CD4-positive, alpha-beta T cell treated with Interleukin-17A for 1 hour (primary cell): ENCODE measurements around the gene SRI.
"Not testable (repeated sequence)": the region's sequence is repeated elsewhere in the genome, so short reads cannot be mapped to it uniquely, and the experiment has no call there.

ENCODE experiments used
- DNase-seq: peaks from one replicate; pipeline ENCODE4 v3.0.0-alpha.2; 2020

Gene SRI, protein sequence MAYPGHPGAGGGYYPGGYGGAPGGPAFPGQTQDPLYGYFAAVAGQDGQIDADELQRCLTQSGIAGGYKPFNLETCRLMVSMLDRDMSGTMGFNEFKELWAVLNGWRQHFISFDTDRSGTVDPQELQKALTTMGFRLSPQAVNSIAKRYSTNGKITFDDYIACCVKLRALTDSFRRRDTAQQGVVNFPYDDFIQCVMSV

DNA sequence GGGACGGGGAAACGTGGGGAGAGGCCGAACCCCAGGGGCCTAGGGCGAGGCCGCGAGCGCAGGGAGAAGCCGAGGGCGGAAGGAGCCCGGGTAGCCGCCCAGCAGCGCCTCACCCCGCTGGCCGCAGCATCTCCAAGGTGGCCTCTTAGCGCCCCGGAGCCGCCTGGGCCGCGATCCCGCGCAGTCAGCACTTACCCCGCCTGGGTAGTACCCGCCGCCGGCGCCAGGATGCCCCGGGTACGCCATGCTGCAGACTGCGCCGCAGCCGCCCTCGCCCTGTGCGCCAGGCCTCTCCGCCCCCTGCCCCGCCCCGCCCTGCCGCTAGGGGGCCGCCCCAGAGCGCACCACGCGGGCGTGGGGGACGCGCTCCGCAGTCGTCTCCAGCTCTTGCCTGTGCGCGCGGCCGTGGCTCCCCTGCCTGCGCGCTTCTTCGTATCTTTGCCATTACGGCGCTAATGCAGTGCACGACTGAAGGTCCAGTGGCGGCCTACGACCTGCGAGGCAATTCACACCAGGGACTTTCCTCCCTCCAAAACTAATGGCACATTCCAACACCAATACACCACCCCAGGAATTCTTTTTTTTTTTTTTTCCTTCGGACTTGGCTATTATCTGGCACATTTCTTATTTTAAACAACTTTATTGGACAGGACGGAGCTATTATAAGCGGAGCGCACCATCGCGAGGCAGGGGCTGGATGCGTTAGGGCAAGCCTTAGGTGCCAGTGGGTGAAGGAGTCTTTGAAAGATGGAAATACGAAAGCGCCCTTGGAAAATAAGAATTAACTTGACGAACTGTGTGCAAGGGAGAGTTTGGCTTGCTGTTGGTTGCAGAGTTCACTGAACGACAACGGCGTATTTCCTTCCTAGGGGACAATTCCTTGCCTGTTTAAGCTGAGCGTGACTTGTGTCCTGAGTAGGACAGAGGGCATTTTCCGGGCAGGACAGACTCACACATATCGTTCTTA, at the start of gene SRI:
SRI (minus strand) TSS at position 258 of the 967 bp plus-strand sequence; CDS start at position 246, 12 bp downstream.
- peak; percentile 92 for DNase-seq

GRCh38 chr7:88269586-88269985, 49.7 kb upstream of the SRI start:
- DNase-seq: no peak

DNA sequence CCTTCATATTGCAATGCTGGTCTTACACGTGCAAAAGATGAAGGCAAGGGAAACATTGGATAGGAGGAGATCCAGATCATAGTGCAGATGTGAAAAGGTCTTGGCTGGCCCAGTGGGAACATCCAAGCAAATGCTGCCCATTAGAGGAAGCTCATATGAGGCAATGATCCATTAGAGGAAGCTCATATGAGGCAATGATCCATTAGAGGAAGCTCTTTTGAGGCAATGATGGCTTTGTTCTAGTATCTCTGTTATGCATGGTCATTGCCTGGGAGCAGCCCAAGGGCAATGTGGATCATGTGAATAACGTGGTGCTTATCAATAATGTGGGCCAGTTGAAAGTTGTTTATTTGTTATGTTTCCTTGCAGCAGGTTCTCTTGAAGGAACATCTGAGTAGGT, 49.0 kb upstream of the SRI start:
- no peak for DNase-seq

- DNase-seq: no peak
Observed at GRCh38 chr7:88268051-88268450, 48.2 kb upstream of the SRI start.

- DNase-seq: no peak
Observed at GRCh38 chr7:88267421-88267820, 47.6 kb upstream of the SRI start.

GRCh38 chr7:88264987-88265386, 45.1 kb upstream of the SRI start:
- not testable (repeated sequence) for DNase-seq

GRCh38 chr7:88262562-88262961, 42.7 kb upstream of the SRI start:
- no peak for DNase-seq

DNA sequence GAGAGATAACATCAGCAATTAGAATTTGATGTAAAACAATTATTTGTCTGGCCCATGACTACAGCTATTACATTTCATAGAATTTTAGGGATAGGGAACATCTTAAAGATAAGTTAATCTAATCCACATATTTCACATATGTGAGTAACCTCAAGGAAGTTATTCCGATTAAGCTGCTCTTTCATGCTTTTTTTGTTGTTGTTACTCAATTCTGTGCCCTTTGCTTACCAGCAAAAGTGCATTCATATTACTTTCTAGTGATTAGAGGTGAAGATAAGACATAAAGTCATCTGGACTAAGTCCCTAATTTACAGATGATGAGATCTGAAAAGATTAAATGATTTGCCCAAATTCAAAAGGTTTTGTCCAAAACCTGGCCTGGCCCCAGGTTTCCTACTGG, 40.9 kb upstream of the SRI start:
- no peak for DNase-seq

GRCh38 chr7:88259656-88260380, 40.0 kb upstream of the SRI start:
- no peak for DNase-seq

- DNase-seq: not testable (repeated sequence)
Observed at GRCh38 chr7:88258296-88258695, 38.5 kb upstream of the SRI start.

DNA sequence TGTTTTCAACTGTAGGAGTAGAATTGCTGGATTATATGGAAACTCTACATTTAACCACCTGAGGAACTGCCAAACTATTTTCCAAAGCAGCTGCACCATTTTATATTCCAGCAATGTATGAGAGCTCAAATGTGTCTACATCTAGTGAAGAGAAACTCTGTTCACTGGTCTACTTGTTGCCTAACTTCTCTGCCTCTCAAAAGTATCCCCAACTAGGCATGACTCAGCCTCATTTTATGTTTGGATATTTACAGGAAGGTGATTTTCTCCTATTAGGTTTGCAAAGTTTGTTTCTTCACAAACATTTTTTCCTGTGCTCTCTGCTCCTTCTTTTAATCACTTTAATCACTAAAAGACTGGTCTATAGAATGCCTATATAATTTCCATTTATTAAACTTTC, 37.1 kb upstream of the SRI start:
- DNase-seq: no peak

DNA sequence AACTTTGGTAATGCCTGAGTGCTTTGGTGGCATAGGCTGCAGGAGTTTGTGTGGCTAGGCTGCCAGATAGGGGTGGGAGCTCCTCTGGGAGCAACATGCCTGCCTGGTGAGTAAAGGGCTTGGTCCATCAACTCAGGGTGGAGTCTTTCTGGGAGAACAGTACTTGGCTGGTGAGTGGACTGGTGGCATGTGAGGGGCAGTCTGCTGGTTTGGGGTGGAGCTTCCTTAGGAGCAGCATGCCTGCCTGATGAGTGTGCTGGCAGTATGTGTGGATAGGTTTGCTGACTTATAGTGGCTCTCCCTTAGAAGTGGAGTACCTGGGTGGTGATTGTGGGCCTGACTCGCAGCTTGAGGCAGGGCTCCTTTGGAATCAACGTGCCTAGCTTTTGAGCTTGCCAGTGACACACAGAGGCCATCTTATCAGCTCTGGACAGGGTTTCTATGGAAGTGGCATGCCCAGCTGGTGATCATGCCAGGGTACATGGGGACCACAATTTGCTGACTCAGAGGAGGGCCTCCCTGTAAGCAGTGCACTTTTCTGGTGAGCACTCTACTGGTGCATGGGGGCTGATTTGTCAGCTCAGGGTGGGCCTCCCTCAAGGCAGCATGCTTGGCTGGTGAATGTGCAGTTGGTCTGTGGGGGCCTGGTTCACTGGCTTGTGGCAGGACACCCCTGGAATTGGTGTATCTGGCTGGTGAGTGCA, 35.0 kb upstream of the SRI start:
- no peak for DNase-seq

DNA sequence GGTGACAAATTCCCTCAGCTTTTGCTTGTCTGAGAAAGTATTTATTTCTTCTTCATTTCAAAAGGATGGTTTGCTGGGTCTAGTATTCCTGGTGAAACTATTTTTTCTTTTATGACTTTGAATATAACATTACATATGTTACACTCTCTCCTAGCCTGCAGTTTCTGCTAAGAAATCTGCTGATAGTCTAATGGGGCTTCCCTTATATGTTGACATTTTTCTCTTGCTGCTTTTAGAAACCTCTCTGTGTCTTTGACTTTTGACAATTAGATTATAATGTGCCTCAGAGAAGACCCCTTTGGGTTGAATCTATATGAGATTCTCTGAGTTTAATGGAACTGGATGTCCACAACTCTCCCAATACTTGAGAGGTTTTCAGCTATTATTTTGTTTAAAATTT, 33.8 kb upstream of the SRI start:
- DNase-seq: no peak

DNA sequence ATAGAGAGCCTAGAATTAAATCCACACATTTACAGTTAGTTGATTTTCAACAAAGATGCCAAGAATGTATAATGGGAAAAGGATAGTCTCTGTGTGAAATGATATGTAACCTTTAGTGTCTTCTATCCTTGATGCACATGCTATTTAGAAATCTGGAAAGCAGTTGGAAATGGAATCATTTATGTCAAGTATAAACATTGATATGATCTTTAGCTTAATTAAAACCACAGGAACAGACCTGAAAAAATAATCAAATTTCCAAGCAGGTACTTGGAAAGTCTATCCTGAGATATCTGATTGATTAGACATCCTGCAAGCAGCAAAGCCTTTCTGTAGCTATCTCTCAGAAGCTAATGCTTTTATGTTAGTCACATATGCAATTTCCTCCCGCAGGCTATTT, 24.4 kb upstream of the SRI start:
- DNase-seq: no peak

DNA sequence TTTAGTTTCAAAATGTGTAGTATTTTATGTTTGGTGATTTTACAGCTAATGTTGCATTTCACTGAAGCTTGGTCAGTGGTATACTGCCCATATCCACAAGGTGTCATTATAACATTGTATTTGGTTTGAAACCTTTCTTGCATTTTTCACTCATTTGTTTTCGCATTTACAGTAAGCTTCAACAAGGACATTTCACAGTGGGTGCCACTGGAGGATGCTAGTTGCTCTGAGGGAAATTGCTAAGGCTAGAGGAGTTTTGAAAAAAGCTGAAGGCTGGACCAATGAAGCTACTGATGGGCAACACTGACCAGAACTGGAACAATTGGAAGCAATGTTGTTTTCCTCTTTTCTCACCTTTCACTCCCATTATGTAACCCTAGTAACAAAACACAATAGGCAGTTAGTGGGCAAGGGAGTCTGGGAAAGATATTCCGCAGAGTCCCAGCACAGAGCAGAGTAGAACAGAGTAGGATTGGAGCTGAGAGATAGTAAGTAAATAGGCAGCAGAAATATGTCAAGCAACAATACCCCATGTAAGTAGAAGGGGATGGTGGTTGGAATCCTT, 23.6 kb upstream of the SRI start:
- peak; percentile 17 for DNase-seq

DNA sequence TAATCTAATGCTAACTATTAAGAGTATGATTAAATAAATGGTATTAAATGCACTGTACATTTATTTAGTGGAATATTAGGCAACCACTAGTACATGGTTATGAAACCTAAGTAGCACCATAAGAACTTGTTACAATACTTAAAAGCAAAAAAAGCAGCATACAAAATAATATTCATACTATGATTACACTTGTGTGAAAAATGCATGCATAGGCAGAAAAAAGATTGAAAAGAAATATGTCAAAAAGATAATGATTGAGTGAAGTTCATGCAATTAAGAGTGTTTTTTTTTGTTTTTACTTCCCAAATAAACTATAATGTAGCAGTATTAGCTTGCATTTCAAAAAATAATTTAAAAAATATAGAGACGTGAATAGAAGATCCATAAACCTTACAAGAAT, 20.0 kb upstream of the SRI start:
- no peak for DNase-seq

- no peak for DNase-seq
Observed at GRCh38 chr7:88233828-88234227, 14.0 kb upstream of the SRI start.

GRCh38 chr7:88230646-88231045, 10.8 kb upstream of the SRI start:
- DNase-seq: no peak

DNA sequence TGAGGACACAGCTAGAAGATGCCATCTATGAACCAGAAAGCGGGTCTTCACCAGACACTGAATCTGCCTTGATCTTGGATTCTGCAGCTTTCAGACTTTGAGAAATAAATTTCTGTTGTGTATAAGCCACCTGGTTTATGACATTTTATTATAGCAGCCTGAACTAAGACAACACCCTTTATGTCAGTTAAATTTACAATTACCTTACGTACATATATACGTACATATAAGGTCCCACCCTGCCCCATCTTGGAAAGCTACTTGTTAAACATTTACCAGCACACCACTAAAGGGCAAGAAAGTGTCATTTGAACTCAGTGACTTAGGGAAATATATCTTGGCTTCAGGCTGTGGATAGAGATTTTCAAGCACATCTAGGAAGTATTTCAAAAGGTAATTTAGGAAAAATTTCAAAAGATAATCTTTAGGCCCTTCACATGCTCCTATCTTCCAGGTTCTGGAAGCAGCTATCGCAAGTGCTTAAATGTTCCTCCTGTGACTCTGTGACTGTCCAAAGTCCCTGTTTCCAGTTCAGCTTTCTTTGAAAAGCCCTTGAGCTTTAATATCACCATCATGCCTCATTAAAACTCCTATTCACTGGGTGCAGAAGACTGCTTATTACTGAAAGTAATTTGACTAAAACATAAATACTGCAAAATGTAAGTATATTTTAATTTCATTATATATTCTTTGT, 9.6 kb upstream of the SRI start:
- no peak for DNase-seq

DNA sequence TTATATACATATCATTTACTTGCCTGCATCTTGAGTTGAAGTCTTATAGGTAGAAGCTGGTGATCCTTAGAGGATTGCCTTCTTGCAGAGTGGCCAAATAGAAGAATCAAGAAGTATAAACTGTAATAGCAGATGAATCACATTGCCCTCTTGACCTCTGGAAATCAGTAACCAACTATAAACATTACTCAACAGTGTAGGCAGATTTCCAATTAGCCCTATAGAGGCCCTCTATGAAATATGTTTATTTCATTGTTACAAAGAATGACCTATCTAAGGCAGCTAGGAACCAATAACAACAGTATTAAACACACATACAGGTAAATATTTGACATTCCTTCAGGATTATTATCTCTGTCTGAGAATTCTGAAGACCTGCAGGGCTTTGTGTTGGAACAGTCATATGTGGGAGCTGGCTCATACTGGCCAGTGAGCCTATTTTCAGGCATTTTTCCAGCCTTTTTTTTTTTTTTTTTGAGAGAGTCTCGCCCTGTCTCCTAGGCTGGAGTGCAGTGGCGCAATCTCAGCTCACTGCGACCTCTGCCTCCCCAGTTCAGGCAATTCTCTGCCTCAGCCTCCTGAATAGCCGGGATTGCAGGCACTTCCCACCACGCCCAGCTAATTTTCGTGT, 7.2 kb upstream of the SRI start:
- DNase-seq: no peak

DNA sequence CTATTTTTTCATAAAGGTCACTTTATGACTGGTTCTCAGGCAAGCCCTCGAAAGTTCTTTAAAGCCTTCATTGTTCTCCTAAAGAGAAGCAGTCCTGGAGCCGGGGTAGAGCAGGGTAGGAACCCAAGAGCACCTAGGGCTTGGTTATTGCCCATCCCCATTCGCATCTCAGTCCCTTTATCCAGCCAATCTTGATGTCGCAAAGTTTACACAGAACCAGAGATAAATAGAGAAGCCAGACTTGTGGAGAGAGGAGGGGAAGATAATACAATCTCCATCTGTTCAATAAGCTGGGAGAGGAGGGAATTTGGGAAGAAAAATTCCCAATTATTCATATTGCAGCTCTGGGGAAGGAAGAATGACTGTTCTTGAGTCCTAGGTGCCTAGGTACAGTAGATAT, 6.4 kb upstream of the SRI start:
- DNase-seq: no peak
